ENCODE data around the gene UNC119.

DNA sequence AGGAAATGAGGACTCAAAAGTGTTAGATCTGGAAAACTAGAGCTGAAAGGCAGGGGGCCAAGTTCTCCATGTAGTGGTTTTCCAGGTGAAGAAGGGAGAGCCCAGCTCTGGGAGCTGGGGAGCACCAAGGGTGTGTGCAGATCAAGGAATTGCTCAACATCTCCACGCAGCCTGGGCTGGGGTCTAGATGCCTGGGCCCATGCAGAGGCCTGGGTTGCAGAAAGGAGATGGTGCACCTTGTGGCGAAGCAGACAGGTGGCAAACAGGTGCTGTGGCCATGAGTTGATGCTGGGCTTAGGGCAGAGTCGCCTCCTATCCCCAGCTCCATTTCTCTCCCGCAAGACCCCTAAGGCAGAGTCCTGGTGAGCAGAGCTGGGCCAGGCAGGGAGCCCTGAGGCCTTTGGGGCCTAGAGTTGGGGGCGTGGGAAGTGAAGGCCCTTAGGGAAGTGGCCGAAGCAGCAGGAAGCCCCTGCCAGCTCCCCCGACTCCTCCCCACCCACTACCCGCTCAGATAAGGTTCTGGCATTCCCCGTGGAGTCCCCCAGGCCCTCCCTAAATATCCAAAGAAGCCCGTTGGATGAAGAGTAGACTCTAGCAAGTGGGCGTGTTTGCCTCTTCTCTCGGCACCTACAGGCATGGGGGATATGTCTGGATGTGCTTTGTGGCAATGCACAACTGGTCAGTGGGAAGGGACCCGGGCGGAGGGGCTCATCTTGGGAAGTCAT is 45.5 kb downstream of the UNC119 start:
- TF ChIP-seq, protein P1, sequence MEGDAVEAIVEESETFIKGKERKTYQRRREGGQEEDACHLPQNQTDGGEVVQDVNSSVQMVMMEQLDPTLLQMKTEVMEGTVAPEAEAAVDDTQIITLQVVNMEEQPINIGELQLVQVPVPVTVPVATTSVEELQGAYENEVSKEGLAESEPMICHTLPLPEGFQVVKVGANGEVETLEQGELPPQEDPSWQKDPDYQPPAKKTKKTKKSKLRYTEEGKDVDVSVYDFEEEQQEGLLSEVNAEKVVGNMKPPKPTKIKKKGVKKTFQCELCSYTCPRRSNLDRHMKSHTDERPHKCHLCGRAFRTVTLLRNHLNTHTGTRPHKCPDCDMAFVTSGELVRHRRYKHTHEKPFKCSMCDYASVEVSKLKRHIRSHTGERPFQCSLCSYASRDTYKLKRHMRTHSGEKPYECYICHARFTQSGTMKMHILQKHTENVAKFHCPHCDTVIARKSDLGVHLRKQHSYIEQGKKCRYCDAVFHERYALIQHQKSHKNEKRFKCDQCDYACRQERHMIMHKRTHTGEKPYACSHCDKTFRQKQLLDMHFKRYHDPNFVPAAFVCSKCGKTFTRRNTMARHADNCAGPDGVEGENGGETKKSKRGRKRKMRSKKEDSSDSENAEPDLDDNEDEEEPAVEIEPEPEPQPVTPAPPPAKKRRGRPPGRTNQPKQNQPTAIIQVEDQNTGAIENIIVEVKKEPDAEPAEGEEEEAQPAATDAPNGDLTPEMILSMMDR (IDR thresholded peaks at IDR 0.05; ENCODE audit: low read length): no peak
- no peak for TF ChIP-seq EZH2 (IDR thresholded peaks at IDR 0.05; ENCODE audit: borderline replicate concordance, low read length)

Measured in OCI-LY1 (cell line).